ENCODE measurements around the gene TMEM163. TPM values are rescaled to one million over a fixed set of nuclear protein-coding genes. Genes with fewer than 3 reads are reported as not detected.
"Not testable (repeated sequence)": the region's sequence is repeated elsewhere in the genome, so short reads cannot be mapped to it uniquely, and the experiment has no call there.

The TMEM163 gene
- total and polyA plus RNA-seq, 4 donors = 13.7 to 77.7 (median 53.6) TPM

DNA sequence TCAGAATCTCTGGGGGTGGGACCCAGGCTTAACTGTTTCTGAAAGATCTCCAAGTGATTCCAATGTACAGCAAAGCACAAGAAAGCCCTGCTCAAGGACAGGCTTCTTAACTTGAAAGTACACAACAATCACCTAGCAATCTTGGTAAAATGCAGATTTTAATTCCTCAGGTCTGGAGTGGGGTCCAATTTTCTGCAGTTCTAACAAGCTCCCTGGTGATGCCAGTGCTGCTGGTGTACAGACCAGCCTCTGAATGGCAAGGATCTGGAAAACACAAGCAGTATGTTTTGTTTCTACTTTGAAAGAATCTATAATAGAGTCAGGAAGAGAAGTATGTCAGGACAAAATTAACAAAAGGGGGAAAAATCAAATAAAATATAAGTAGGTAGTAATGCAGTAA, 7.8 kb upstream of the TMEM163 start:
- Histone ChIP-seq H3K9me3 (ENCODE audit: control insufficient read depth, insufficient read depth, low read length) (no peaks in the 10 kb centered on the region), H3K4me3 (ENCODE audit: low read depth, low read length) (no peak overlapping the region), H3K36me3 (ENCODE audit: control insufficient read depth, insufficient read depth, low read length) (no peaks in the 10 kb centered on the region), H3K4me1 (ENCODE audit: control insufficient read depth, insufficient read depth, low read length) (no peaks in the 10 kb centered on the region), H3K27ac (ENCODE audit: low read depth, low read length) (no peak overlapping the region), H3K27me3 (ENCODE audit: control insufficient read depth, insufficient read depth, low read length) (peaks cover 4% of the 10 kb centered on the region)
- no peak for DNase-seq (ENCODE audit: low read depth in 4 of 6, low spot score in 6 of 6)

DNA sequence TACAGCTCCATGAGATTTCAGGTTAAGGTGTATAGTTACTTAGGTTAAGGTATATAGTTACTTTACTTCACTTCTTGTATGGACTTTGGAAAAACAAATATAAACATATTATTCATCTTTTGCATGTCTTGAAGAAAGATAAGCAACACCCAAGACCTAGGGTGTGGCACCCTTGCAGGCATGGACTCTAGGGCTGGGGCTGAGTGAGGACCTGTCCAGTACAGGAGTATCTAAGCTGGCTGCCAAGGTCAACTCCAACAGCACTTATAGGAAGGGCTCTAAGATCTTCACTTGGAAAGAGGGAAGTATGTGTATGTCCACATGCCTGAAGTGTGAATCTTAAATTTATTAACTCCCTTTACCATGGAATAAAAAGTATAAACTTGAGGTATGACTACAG, 7.1 kb upstream of the TMEM163 start:
- Histone ChIP-seq H3K9me3 (ENCODE audit: control insufficient read depth, insufficient read depth, low read length) (no peaks in the 10 kb centered on the region), H3K27ac (ENCODE audit: low read depth, low read length) (no peak overlapping the region), H3K36me3 (ENCODE audit: control insufficient read depth, insufficient read depth, low read length) (no peaks in the 10 kb centered on the region), H3K4me1 (ENCODE audit: control insufficient read depth, insufficient read depth, low read length) (no peaks in the 10 kb centered on the region), H3K4me3 (ENCODE audit: low read depth, low read length) (no peak overlapping the region), H3K27me3 (ENCODE audit: control insufficient read depth, insufficient read depth, low read length) (peaks cover 4% of the 10 kb centered on the region)
- DNase-seq (ENCODE audit: low read depth in 4 of 6, low spot score in 6 of 6) = no peak

DNA sequence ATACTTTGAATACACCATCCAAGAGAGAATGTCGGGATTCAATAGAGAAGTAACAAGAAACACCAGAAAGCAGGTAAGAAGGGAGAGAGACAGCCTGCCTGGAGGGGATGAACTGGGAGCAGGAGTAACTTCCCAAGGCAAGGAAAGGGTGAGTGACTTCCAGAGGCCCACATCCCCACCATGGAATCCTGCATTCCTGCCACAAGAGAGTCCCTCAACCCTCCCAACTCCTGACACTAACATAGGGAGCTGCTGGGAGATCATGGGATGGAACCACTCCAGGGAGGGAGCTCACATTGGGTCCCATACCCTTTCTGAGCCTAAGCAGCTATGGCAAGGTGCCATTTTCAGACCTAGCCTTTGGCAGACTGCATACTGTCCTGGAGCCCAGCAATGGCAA, 5.5 kb upstream of the TMEM163 start:
- WGBS (ENCODE audit: insufficient coverage) = no CpG with 5 or more reads among the region's 1 CpG

DNA sequence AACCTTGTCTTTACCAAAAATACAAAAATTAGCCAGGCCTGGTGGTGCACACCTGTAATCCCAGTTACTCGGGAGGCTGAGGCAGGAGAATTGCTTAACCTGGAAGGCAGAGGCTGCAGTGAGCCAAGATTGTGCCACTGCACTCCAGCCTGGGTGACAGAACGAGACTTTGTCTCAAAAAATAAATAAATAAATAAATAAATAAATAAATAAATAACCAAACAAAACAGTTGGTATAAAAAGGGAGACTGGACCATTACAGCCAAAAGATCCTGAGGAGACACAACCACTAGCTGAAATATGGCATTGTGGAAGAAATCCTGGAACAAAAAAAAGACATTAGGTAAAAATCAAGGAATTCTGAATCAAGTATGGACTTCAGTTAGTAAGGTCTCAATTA, 4.9 kb upstream of the TMEM163 start:
- H3K9me3 ChIP-seq (ENCODE audit: control insufficient read depth, insufficient read depth, low read length); H3K4me3 ChIP-seq (ENCODE audit: low read depth, low read length); H3K27ac ChIP-seq (ENCODE audit: low read depth, low read length); DNase-seq (ENCODE audit: low read depth in 4 of 6, low spot score in 6 of 6); H3K4me1 ChIP-seq (ENCODE audit: control insufficient read depth, insufficient read depth, low read length); H3K36me3 ChIP-seq (ENCODE audit: control insufficient read depth, insufficient read depth, low read length): not testable (repeated sequence)
- WGBS (ENCODE audit: insufficient coverage) = no CpG with 5 or more reads among the region's 2 CpGs
- H3K27me3 ChIP-seq (ENCODE audit: control insufficient read depth, insufficient read depth, low read length) = peaks cover 20% of the 10 kb centered on the region

More for the DNA sequence above, 5.5 kb upstream of the TMEM163 start:
- Histone ChIP-seq H3K9me3 (ENCODE audit: control insufficient read depth, insufficient read depth, low read length) (no peaks in the 10 kb centered on the region), H3K27me3 (ENCODE audit: control insufficient read depth, insufficient read depth, low read length) (peaks cover 17% of the 10 kb centered on the region), H3K27ac (ENCODE audit: low read depth, low read length) (no peak overlapping the region), H3K36me3 (ENCODE audit: control insufficient read depth, insufficient read depth, low read length) (no peaks in the 10 kb centered on the region), H3K4me1 (ENCODE audit: control insufficient read depth, insufficient read depth, low read length) (peaks cover 3% of the 10 kb centered on the region), H3K4me3 (ENCODE audit: low read depth, low read length) (no peak overlapping the region)
- no peak for DNase-seq (ENCODE audit: low read depth in 4 of 6, low spot score in 6 of 6)

DNA sequence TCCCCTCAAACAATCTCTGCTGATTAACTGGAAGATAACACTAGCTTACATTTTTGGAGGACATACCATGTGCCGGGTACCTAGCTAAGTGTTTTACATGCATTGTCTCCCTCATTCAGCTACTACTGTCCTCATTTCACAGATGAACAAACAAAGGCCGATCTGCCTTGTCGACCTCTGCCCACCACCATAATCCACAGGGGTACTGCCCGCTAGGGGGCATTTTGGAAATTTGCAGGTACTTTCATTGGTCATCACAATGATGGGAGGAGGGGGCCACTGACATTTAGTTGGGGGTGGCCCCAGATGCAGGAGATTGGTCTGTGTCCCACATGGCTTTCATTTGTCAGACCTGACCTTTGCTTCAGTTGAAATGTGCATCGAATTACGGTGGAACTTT, 3.9 kb upstream of the TMEM163 start:
- no peak overlapping the region for H3K27ac ChIP-seq (ENCODE audit: low read depth, low read length)
- DNase-seq (ENCODE audit: low read depth in 4 of 6, low spot score in 6 of 6) = no peak
- 73% methylated on average over 1 of the region's 6 CpGs for WGBS (ENCODE audit: insufficient coverage)
- peaks cover 12% of the 10 kb centered on the region for H3K4me1 ChIP-seq (ENCODE audit: control insufficient read depth, insufficient read depth, low read length)
- no peaks in the 10 kb centered on the region for H3K9me3 ChIP-seq (ENCODE audit: control insufficient read depth, insufficient read depth, low read length)
- H3K27me3 ChIP-seq (ENCODE audit: control insufficient read depth, insufficient read depth, low read length) = peaks cover 26% of the 10 kb centered on the region
- no peaks in the 10 kb centered on the region for H3K36me3 ChIP-seq (ENCODE audit: control insufficient read depth, insufficient read depth, low read length)
- H3K4me3 ChIP-seq (ENCODE audit: low read depth, low read length) = no peak overlapping the region

DNA sequence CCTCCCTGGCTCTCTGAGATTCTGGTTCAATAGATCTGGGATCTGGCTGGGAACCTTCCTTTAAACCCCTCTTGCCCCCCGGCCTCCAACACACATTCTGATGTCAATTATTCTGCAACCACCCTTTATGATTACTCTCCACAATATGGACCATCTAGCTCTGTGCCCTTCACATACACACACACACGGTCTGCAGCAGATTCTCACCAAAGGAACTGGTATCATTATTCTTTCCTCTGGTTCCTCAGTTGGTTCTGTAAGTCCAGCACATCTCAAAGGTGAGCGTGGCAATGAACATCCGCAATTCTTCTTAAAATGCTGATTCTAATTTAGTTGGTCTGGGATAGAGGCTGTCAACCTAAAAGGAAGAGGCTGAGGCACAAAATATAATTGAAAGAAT, 2.8 kb upstream of the TMEM163 start:
- H3K4me3 ChIP-seq (ENCODE audit: low read depth, low read length) = no peak overlapping the region
- no peak for DNase-seq (ENCODE audit: low read depth in 4 of 6, low spot score in 6 of 6)
- H3K4me1 ChIP-seq (ENCODE audit: control insufficient read depth, insufficient read depth, low read length) = peaks cover 16% of the 10 kb centered on the region
- H3K36me3 ChIP-seq (ENCODE audit: control insufficient read depth, insufficient read depth, low read length) = no peaks in the 10 kb centered on the region
- WGBS (ENCODE audit: insufficient coverage) = 93% methylated on average over 3 of the region's 4 CpGs
- H3K27ac ChIP-seq (ENCODE audit: low read depth, low read length) = no peak overlapping the region
- H3K9me3 ChIP-seq (ENCODE audit: control insufficient read depth, insufficient read depth, low read length) = no peaks in the 10 kb centered on the region
- H3K27me3 ChIP-seq (ENCODE audit: control insufficient read depth, insufficient read depth, low read length) = peaks cover 37% of the 10 kb centered on the region

DNA sequence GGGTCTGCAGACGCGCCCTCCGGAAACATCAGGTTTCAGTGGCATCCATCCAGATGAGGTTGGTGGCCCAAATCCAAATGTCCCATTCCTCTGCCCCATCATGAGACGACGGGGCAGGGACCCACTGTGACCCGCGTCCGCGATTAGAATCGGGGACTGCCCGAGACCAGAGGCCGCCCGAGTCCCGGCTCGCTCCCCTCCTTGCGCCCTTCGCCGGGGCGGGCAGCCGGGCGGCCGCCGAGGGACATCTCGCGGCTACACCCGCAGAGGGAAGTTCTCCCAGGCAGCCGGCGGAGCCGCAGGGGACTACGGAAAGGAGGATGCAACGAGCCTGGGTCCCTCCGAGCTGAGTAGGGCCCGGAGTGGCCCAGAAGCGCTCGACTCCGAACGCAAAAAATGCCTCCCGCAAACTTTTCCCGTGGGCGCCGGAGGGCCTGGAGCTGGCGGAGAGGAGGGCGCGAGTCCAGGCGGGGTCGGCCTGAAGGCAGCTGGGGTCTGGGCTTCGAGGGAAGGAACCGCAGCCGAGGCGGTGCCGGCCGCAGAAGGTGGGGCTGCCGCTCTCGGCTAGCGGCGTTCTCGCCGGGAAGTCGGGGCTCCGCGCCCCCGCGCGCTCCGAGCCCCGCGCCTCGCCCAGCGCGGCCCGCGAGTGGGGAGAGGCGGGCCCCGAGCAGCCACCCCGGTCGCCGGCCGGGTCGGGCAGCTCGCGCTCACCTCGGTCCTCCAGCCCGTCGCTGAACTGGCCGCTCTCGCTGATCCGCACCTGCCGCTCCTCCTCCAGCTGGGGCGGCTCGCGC, 580 bp downstream of the TMEM163 start:
- under 1% methylated on average over 91 of the region's 91 CpGs for WGBS (ENCODE audit: insufficient coverage)
- Histone ChIP-seq H3K4me3 (ENCODE audit: low read depth, low read length) (peak overlapping the region; percentile 46), H3K27ac (ENCODE audit: low read depth, low read length) (no peak overlapping the region), H3K9me3 (ENCODE audit: control insufficient read depth, insufficient read depth, low read length) (no peaks in the 10 kb centered on the region), H3K27me3 (ENCODE audit: control insufficient read depth, insufficient read depth, low read length) (peaks cover 52% of the 10 kb centered on the region), H3K4me1 (ENCODE audit: control insufficient read depth, insufficient read depth, low read length) (peaks cover 18% of the 10 kb centered on the region), H3K36me3 (ENCODE audit: control insufficient read depth, insufficient read depth, low read length) (no peaks in the 10 kb centered on the region)
- peak in 2 of 6 donors; percentile 44 to 61 for DNase-seq (ENCODE audit: low read depth in 4 of 6, low spot score in 6 of 6)

DNA sequence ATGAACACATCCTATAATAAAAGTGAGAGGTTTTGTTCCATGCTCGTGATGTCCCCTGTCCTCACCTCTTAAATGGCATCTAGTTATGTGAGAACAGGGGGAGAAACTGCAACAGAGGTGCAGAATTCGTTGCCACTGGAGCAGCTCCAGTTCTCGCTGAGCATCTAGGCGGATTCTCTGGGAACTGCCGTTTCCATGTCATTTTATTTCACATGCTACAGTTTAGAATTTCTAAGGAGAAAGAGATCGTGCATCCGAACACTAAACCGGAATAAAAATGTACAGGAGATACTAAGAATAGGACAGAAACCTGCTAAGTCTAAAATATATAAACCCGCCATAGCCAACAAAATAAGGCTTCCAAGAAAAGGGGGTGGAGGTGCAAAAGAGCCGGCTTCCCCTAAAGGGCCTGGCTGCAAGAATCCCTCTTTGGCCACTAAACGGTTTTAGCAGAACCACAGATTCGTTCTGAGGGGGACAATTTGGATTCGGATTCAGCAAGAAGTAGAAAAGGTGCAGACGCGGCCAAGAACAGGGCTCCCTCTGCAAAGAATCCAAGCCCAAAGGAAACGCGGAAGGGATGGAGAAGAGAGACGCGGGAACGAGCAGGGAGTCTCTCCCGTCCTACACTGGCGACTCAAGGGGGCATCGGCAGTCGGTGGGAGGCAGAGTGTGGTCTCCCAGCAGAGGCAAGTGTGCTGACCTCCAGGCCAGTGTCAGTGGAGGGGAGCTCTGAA, 1.3 kb downstream of the TMEM163 start:
- peak overlapping the region; percentile 46 for H3K4me3 ChIP-seq (ENCODE audit: low read depth, low read length)
- H3K27me3 ChIP-seq (ENCODE audit: control insufficient read depth, insufficient read depth, low read length) = peaks cover 49% of the 10 kb centered on the region
- peak overlapping the region; percentile 20 for H3K27ac ChIP-seq (ENCODE audit: low read depth, low read length)

DNA sequence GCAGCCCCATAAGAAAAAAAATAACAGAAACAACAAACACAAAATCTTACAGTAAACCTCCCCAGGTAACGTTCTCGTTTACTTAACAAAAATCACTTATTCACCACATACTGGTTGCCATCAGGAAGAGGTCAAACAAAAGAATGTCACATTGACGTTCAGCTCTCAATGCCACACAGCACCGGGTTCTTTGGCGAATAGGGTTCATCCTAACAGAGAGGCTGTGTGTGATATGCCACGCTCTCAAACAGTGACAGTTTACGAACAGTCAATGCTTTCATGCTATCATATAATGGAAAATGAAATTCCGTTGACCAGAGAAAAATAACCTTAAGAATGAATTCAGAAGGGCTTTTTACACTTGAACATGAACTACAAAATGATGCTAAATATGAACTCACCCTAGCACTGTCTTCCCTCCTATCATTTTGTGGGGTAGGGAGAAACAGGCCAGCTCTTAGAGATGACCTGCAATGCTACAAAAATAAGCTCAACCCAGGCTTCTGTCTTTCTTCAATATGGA, 2.0 kb downstream of the TMEM163 start:
- H3K36me3 ChIP-seq (ENCODE audit: control insufficient read depth, insufficient read depth, low read length) = no peaks in the 10 kb centered on the region
- peaks cover 49% of the 10 kb centered on the region for H3K27me3 ChIP-seq (ENCODE audit: control insufficient read depth, insufficient read depth, low read length)
- H3K27ac ChIP-seq (ENCODE audit: low read depth, low read length) = peak overlapping the region; percentile 20
- no peak overlapping the region for H3K4me3 ChIP-seq (ENCODE audit: low read depth, low read length)
- DNase-seq (ENCODE audit: low read depth in 4 of 6, low spot score in 6 of 6) = peak in 2 of 6 donors; percentile 67 to 69
- no peaks in the 10 kb centered on the region for H3K9me3 ChIP-seq (ENCODE audit: control insufficient read depth, insufficient read depth, low read length)
- peaks cover 18% of the 10 kb centered on the region for H3K4me1 ChIP-seq (ENCODE audit: control insufficient read depth, insufficient read depth, low read length)
- 53% methylated on average over 6 of the region's 8 CpGs for WGBS (ENCODE audit: insufficient coverage)

More for the DNA sequence above, 1.3 kb downstream of the TMEM163 start:
- DNase-seq (ENCODE audit: low read depth in 4 of 6, low spot score in 6 of 6) = peak in 2 of 6 donors; percentile 76 to 82
- Histone ChIP-seq H3K36me3 (ENCODE audit: control insufficient read depth, insufficient read depth, low read length) (no peaks in the 10 kb centered on the region), H3K9me3 (ENCODE audit: control insufficient read depth, insufficient read depth, low read length) (no peaks in the 10 kb centered on the region), H3K4me1 (ENCODE audit: control insufficient read depth, insufficient read depth, low read length) (peaks cover 18% of the 10 kb centered on the region)
- 4% methylated on average over 17 of the region's 24 CpGs for WGBS (ENCODE audit: insufficient coverage)
